SK-N-SH (cell line): ENCODE results near the gene CASQ1. TPM values are rescaled to one million over a fixed set of nuclear protein-coding genes. Genes with fewer than 3 reads are reported as not detected.

ENCODE experiments used
- CTCF ChIA-PET: fragments of 300-600, 350-600 bp; formaldehyde crosslinking; extraction: SDS; loops from one replicate; lab custom pipeline; 2021; lab: Yijun Ruan, JAX
- POLR2A ChIA-PET: fragments of 350-600 bp; sonication (Branson Sonifier 250); formaldehyde crosslinking; extraction: SDS; loops from one replicate; lab custom pipeline; 2020; ENCODE audit warnings: antibody characterized with exemption, inconsistent platforms; lab: Yijun Ruan, JAX
- DNase-seq: peaks from one replicate; pipeline ENCODE4 v3.0.0; 2012
- H2AFZ ChIP-seq: fragments of 200-600 bp; sonication (generic); 2 replicates; pipeline ENCODE4 v1.8.1; 2016; ENCODE audit warnings: antibody characterized with exemption, mild to moderate bottlenecking, low read depth
- H3F3A ChIP-seq: fragments of 200-600 bp; sonication (generic); replicated peaks from 2 replicates; pipeline ENCODE3; 2016; ENCODE audit warnings: antibody characterized with exemption, mild to moderate bottlenecking; ENCODE audit not compliant: insufficient read depth
- H3K27ac ChIP-seq, 2 experiments: fragments of 200-500 bp in 1 of 2; fragments of 200-600 bp in 1 of 2; sonication (Bioruptor generic) in 1 of 2; sonication (generic), shearing (Covaris generic) in 1 of 2; 2 replicates each; pipeline versions ENCODE4 v1.5.1 to v1.6.1; 2014 to 2016; ENCODE audit warnings: low read depth in 2 of 2, inconsistent platforms in 1 of 2, low read length in 1 of 2, mild to moderate bottlenecking in 1 of 2, mixed read lengths in 1 of 2
- H3K27me3 ChIP-seq: fragments of 200-600 bp; sonication (generic), shearing (Covaris generic); 2 replicates; pipeline ENCODE4 v1.6.1; 2016; ENCODE audit warnings: mixed run types; ENCODE audit not compliant: insufficient read depth
- H3K36me3 ChIP-seq, 2 experiments: fragments of 200-500 bp in 1 of 2; fragments of 200-600 bp in 1 of 2; sonication (Bioruptor generic) in 1 of 2; sonication (generic) in 1 of 2; replicated peaks in 1 of 2; 2 replicates each; pipeline versions ENCODE3 to v1.5.1; 2014 to 2016; ENCODE audit warnings: low read length in 1 of 2, mild to moderate bottlenecking in 1 of 2; ENCODE audit not compliant: insufficient read depth in 2 of 2, control insufficient read depth in 1 of 2
- H3K4me1 ChIP-seq, 2 experiments: fragments of 200-500 bp in 1 of 2; fragments of 200-600 bp in 1 of 2; sonication (Bioruptor generic) in 1 of 2; sonication (generic), shearing (Covaris generic) in 1 of 2; 2 replicates each; pipeline versions ENCODE4 v1.5.1 to v1.6.1; 2014 to 2016; ENCODE audit warnings: low read depth in 1 of 2, low read length in 1 of 2, mixed run types in 1 of 2; ENCODE audit not compliant: insufficient read depth in 2 of 2, control insufficient read depth in 1 of 2
- H3K4me2 ChIP-seq: fragments of 200-600 bp; sonication (generic), shearing (Covaris generic); 2 replicates; pipeline ENCODE4 v1.6.1; 2017; ENCODE audit warnings: mixed run types
- H3K4me3 ChIP-seq, 2 experiments: fragments of 200-500 bp in 1 of 2; fragments of 200-600 bp in 1 of 2; sonication (Bioruptor generic) in 1 of 2; sonication (generic), shearing (Covaris generic) in 1 of 2; 2 replicates each; pipeline versions ENCODE4 v1.5.1 to v1.8.1; 2014 to 2016; ENCODE audit warnings: low read depth in 2 of 2, inconsistent platforms in 1 of 2, low read length in 1 of 2, mild to moderate bottlenecking in 1 of 2, mixed read lengths in 1 of 2, moderate library complexity in 1 of 2
- H3K79me2 ChIP-seq: fragments of 200-600 bp; sonication (generic); 2 replicates; pipeline ENCODE4 v1.8.1; 2017; ENCODE audit warnings: mild to moderate bottlenecking; ENCODE audit not compliant: insufficient read depth
- H3K9ac ChIP-seq: fragments of 200-600 bp; sonication (generic); 2 replicates; pipeline ENCODE4 v1.6.1; 2017; ENCODE audit warnings: mixed run types
- H3K9me2 ChIP-seq: fragments of 200-600 bp; sonication (generic); 2 replicates; pipeline ENCODE4 v1.6.1; 2017; ENCODE audit warnings: mixed run types
- H3K9me3 ChIP-seq: fragments of 200-600 bp; sonication (generic); 2 replicates; pipeline ENCODE4 v1.6.1; 2017; ENCODE audit warnings: mixed run types, mild to moderate bottlenecking, moderate library complexity
- H4K20me1 ChIP-seq: fragments of 200-600 bp; sonication (generic); 2 replicates; pipeline ENCODE4 v1.6.1; 2017; ENCODE audit warnings: mild to moderate bottlenecking, mixed run types; ENCODE audit not compliant: insufficient read depth
- CTCF ChIP-seq: fragments of 200-600 bp; sonication (generic); IDR thresholded peaks from 2 replicates; pipeline ENCODE4 v1.6.1; 2017; ENCODE audit warnings: antibody characterized with exemption, mild to moderate bottlenecking, moderate library complexity
- FOXJ3 ChIP-seq: sonication (generic); formaldehyde crosslinking; IDR thresholded peaks from 2 replicates; pipeline ENCODE4 v1.5.1; 2020; ENCODE audit warnings: mild to moderate bottlenecking, missing genetic modification reagents
- GATA2 ChIP-seq: sonication (generic); formaldehyde crosslinking; IDR thresholded peaks from 2 replicates; pipeline ENCODE4 v1.5.0; 2020; ENCODE audit warnings: mild to moderate bottlenecking, missing genetic modification reagents
- MAX ChIP-seq: IDR thresholded peaks from 2 replicates; pipeline ENCODE4 v1.4.0; 2012; ENCODE audit warnings: low read depth
- MEF2A ChIP-seq: IDR thresholded peaks from 2 replicates; pipeline ENCODE4 v1.4.0; 2012; ENCODE audit warnings: low read depth, borderline replicate concordance
- MXI1 ChIP-seq: IDR thresholded peaks from 2 replicates; pipeline ENCODE4 v1.6.1; 2012; ENCODE audit warnings: mild to moderate bottlenecking, low read depth, low read length, improper control_type of control experiment
- PBX3 ChIP-seq: IDR thresholded peaks from 2 replicates; pipeline ENCODE4; 2012
- POLR2AphosphoS5 ChIP-seq: IDR thresholded peaks from 2 replicates; pipeline ENCODE4 v1.6.1; 2012; ENCODE audit warnings: low read depth, low read length
- RXRA ChIP-seq: IDR thresholded peaks from 2 replicates; pipeline ENCODE4 v1.4.0; 2012; ENCODE audit warnings: low read depth, mild to moderate bottlenecking, borderline replicate concordance
- TCF12 ChIP-seq: IDR thresholded peaks from 2 replicates; pipeline ENCODE4 v1.4.0; 2012
- USF1 ChIP-seq: IDR thresholded peaks from 2 replicates; pipeline ENCODE4 v1.4.0; 2012; ENCODE audit warnings: low read depth, borderline replicate concordance
- YY1 ChIP-seq: IDR thresholded peaks from 2 replicates; pipeline ENCODE4 v1.4.0; 2012; ENCODE audit warnings: low read depth, mild to moderate bottlenecking
- ZBTB33 ChIP-seq: IDR thresholded peaks from 2 replicates; pipeline ENCODE4 v1.4.0; 2012; ENCODE audit warnings: low read depth, borderline replicate concordance
- WGBS: methylation state at CpG from one replicate; pipeline ENCODE4 v1.1.6; 2017; ENCODE audit warnings: low lambda C conversion rate; 5-methylcytosine and 5-hydroxymethylcytosine counted together
- polyA plus RNA-seq, 3 experiments: library from polyadenylated mRNA; depleted of rRNA; stranded (reverse); fragments of >200 nt; gene quantifications; 2 replicates each; pipeline ENCODE4 v1.2.3, GENCODE V29; 2012

The CASQ1 gene
- polyA plus RNA-seq, 1 of the 3 experiments (the other 2 are of a cell fraction), result 0.08 TPM

- Histone ChIP-seq H3K27ac (peak overlapping the region; percentile 87 to 99), H3K4me1 (peaks cover 40 to 62% of the 10 kb centered on the region in 2 experiments), H3K9me2 (no peaks in the 10 kb centered on the region), H3K4me2 (peak overlapping the region; percentile 100), H3K36me3 (peaks cover 28 to 29% of the 10 kb centered on the region in 2 experiments), H3K9me3 (no peaks in the 10 kb centered on the region), H3K9ac (peak overlapping the region; percentile 96), H2AFZ (no peak overlapping the region), H4K20me1 (peaks cover 46% of the 10 kb centered on the region), H3K27me3 (no peaks in the 10 kb centered on the region), H3F3A (peaks cover 21% of the 10 kb centered on the region), H3K79me2 (peaks cover 57% of the 10 kb centered on the region), H3K4me3 (peak overlapping the region; percentile 94 to 97)
- 3% methylated on average over 9 of the region's 9 CpGs for WGBS
- ChIA-PET POLR2A (interaction anchor here (0.9 to 1.1 kb wide), 2 partner anchors 13 to 97 kb away, joined by 3 to 5 read pairs; no protein-coding TSS in a partner anchor), CTCF (interaction anchor here (0.9 to 13.6 kb wide), 6 partner anchors 13 to 104 kb away, joined by 4 to 137 read pairs (median 40); no protein-coding TSS in a partner anchor)
- TF ChIP-seq RXRA, result no peak
- TF ChIP-seq MAX, result peak; percentile 42; the same call in 1 of the 2 replicates
- peak; percentile 73 for TF ChIP-seq MXI1
- TF ChIP-seq MEF2A, result no peak
- no peak for TF ChIP-seq YY1
- no peak for TF ChIP-seq POLR2AphosphoS5
- TF ChIP-seq USF1, result peak; percentile 56; the same call in 1 of the 2 replicates
- TF ChIP-seq GATA2 (CRISPR knock-in tag), result no peak
- 0 out of 2 replicates have a peak, but pooled peaks have one; percentile 1 for TF ChIP-seq TCF12
- TF ChIP-seq ZBTB33, result no peak
- TF ChIP-seq CTCF, result no peak
- no peak for TF ChIP-seq FOXJ3
- TF ChIP-seq PBX3, result no peak
- peak; percentile 61 for DNase-seq
These were observed 15.6 kb downstream of the CASQ1 start for GRCh38 chr1:160206036-160206389.
